Measurements from ENCODE around the gene ZFHX3. TPM values are rescaled to one million over a fixed set of nuclear protein-coding genes. Genes with fewer than 3 reads are reported as not detected.

Gene ZFHX3
- total RNA-seq, 1 experiment from 2014 or later, result 3.0 TPM

- no peak for DNase-seq (ENCODE audit: low read depth)
These were observed 9.6 kb upstream of the ZFHX3 start for GRCh38 chr16:73057291-73058210.

DNA sequence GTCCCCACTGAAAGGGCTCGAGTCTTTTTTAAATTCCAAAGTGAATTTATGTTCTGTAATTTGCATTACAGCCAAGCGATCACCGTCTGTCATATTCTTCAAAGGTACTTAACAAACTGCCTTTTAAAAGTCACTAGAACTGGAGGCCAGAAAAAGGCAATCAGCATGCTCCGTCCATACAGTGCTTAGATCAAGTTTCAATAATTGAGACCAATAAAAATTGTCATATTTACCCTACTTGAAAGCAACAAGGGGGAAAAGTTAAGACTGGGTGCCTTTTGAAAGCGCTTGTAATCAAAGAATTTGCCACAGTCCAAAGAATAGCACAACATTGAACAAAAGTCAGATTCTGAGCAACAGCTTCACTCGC lies 9.0 kb upstream of the ZFHX3 start:
- DNase-seq (ENCODE audit: low read depth), result no peak

GRCh38 chr16:73056448-73056847 lies 8.5 kb upstream of the ZFHX3 start:
- DNase-seq (ENCODE audit: low read depth), result no peak

GRCh38 chr16:73054813-73055482 lies 7.0 kb upstream of the ZFHX3 start:
- DNase-seq (ENCODE audit: low read depth), result peak; percentile 64

GRCh38 chr16:73054498-73054812 lies 6.5 kb upstream of the ZFHX3 start:
- DNase-seq (ENCODE audit: low read depth), result no peak

DNA sequence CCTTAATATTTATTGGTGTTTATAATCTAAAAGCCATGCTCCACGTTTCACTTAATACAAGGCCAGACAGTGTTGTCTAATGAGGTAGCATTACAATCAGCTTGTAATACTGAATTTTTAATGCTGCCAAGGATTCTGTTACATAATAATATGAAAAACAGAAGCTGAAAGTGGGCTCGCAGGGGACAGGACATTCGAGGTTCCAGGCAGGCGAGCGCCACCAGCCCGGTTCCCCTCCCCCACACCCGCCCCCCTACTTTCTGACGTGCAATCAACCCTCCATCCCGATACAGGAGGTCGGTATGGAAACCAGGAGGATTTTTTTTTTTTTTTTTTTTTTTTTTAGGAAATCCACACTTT lies 6.2 kb upstream of the ZFHX3 start:
- no peak for DNase-seq (ENCODE audit: low read depth)

GRCh38 chr16:73053364-73054124 lies 5.6 kb upstream of the ZFHX3 start:
- peak; percentile 89 for DNase-seq (ENCODE audit: low read depth)

- no peak for DNase-seq (ENCODE audit: low read depth)
These were observed 5.1 kb upstream of the ZFHX3 start for GRCh38 chr16:73053038-73053363.

GRCh38 chr16:73052576-73052975 lies 4.6 kb upstream of the ZFHX3 start:
- no peak for DNase-seq (ENCODE audit: low read depth)

DNA sequence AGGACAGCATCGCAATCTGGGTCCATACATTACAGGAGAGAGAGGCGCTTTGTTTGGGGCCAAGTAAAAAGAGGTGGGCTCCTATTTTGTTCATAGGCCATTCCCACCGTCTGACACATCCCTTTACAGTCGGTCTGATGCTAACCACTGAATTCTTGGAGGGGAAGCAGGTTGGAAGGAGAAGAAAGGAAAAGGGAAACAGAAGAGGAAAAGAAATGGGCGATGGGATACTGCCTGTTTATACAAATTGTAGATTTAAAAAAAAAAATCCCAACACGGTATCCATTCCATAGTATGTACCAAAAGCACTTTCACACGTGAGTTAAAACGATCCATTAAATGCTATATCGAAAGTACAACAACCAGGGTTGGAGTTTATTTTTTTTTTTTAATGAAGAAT lies 4.0 kb upstream of the ZFHX3 start:
- DNase-seq (ENCODE audit: low read depth), result no peak

GRCh38 chr16:73051226-73051625 lies 3.3 kb upstream of the ZFHX3 start:
- DNase-seq (ENCODE audit: low read depth), result no peak

DNA sequence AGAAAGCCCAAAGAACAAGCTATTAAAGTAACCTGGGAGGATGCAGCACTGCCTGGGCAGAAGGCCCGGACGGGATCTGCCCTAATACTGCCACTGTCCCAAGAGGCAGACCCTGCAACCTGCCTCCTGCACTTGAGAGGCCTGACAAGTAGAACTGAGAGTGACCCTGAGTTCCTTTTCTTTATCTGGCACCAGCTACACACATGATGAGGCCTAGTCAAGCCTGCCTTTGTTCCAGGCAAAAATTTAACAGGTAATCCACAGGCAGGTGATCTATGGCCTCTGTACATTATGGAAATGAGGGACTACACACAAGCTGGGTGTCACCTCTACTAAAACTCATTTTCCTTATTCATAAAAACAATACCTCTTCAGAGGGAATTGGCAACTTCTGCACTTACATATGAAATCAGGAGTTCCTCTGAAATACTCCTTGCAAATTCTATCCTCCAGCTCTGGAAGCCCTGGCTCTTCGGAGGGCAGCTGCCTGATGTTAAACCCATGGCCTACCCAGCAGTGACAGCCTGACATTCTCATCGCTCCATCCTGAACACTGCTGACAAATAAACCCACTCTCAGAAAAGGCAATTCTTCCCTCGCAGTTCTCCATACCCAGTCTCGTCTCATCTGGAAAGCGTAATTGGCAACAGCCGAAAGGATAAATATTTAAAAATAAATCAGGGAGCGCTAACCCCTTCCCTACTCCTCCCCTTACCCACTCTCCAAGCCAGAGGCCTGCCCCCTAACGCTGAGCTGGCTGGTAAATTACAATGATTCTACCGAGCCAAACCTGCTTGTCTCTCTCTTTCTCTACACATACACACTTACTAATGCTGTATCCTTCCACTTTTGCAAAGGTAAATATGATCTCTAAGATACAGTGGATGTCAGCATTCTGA lies 2.5 kb upstream of the ZFHX3 start:
- no peak for DNase-seq (ENCODE audit: low read depth)

- DNase-seq (ENCODE audit: low read depth), result no peak
These were observed 1.6 kb upstream of the ZFHX3 start for GRCh38 chr16:73049511-73049910.

- no peak for DNase-seq (ENCODE audit: low read depth)
These were observed 1.2 kb upstream of the ZFHX3 start for GRCh38 chr16:73049091-73049490.

- DNase-seq (ENCODE audit: low read depth), result no peak
These were observed 558 bp upstream of the ZFHX3 start for GRCh38 chr16:73048292-73049080.

DNA sequence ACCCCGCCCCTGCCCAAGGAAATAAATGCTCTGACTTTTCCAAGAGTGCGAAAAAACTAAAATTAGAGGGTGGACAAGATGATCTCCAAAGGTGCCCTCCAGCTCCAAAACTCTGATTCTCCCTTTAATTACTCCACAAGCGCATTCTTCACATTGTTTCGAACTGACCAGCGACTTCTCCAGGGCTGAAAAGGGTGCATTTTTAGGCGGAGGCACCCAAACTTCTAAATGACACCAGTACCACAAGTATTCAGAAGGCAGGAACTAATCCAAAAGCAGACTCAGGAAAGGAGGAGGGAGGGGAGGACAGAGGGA lies 750 bp downstream of the ZFHX3 start:
- DNase-seq (ENCODE audit: low read depth), result no peak

- DNase-seq (ENCODE audit: low read depth), result no peak
These were observed 1.1 kb downstream of the ZFHX3 start for GRCh38 chr16:73046849-73047214.

DNA sequence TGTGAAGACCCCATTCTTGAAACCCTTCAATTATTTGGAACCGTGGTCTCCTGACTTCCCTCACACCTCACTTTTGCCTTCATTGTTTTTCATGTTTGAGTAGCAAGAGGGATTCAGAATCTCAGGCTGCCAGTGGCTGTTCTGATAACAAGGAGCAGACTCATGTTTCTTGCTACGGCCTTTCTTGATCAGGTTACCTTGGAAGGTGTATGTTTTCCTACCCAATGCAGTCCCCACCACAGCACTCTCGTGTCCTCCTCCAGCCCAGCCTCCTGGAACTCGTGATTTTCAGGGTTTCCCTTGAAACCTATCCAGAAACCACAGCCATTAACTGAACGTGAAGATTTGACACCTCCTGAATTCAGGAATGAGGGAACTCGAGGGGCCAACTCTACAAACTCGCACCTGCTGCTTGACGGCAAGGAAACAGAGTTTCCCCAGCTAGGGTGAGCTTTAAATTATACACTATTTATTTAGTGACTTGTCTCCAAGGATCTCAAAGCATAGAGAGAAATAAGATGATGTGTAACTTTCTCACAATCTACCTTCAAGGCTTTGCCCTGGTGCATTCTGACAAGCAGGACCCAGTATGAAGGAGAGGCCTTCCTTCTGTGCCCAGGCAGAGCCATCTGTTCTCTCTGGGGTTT lies 1.6 kb downstream of the ZFHX3 start:
- no peak for DNase-seq (ENCODE audit: low read depth)

DNA sequence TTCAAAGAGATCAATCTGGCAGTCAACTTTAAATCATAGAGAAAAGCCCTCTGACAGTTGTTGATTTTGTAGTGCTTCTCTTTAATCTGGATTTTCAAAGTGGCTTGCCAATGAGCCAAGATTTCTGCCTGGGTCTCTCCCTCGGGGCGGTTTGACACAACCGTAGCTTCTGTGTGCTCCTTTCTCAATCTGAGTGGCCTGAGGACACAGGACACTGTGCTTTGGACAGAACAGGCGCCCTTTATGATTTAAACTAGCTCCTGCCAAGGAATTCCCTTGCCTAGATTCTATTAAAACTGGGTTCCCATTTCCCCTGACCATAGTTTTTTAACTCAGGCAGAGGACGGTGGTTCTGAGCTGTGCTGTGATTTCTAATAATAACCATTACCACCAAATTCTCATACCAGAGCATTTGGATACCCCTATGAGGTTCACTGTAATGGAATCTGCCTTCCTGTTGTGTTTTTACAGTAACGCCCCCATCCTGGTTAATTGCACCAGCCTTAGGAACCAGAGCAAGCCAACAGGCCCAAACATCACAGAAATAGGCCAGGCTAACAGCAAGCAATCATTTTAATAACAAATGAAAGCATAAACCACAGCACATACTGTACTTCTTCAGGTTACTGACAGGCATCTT lies 4.0 kb downstream of the ZFHX3 start:
- no peak for DNase-seq (ENCODE audit: low read depth)

- no peak for DNase-seq (ENCODE audit: low read depth)
These were observed 5.1 kb downstream of the ZFHX3 start for GRCh38 chr16:73042807-73043206.

Measured in HT1080 (cell line).